HepG2 (cell line): ENCODE data around the gene SCAI. TPM values are rescaled to one million over a fixed set of nuclear protein-coding genes. Genes with fewer than 3 reads are reported as not detected.
A peak's percentile ranks its signal among the peaks of the same experiment; 100 is the strongest.

Experiments
- ARNT ChIP-seq: fragments of 450-650 bp; IDR thresholded peaks from 2 replicates; pipeline ENCODE4 v1.6.1; 2017
- ASH2L ChIP-seq: fragments of 300-600, 200-600 bp; sonication (generic); IDR thresholded peaks from 2 replicates; pipeline ENCODE4 v1.7.0; 2017; ENCODE audit warnings: low read depth, mild to moderate bottlenecking, moderate library complexity, mixed read lengths, low read length; ENCODE audit not compliant: insufficient read length
- ATRX ChIP-seq: sonication (generic); formaldehyde crosslinking; IDR thresholded peaks from 2 replicates; pipeline ENCODE4 v1.4.0; 2020; ENCODE audit warnings: missing genetic modification reagents, borderline replicate concordance
- BCL6 ChIP-seq: IDR thresholded peaks from 2 replicates; pipeline ENCODE4 v1.6.1; 2016; ENCODE audit warnings: missing genetic modification reagents, missing compliant biosample characterization
- BHLHE40 ChIP-seq: IDR thresholded peaks from 2 replicates; pipeline ENCODE4 v1.6.1; 2011; ENCODE audit warnings: low read length, improper control_type of control experiment
- CCAR2 ChIP-seq: fragments of 200-400 bp; formaldehyde crosslinking; optimal IDR thresholded peaks from 2 replicates; pipeline ENCODE3; 2018; ENCODE audit warnings: low read depth, mild to moderate bottlenecking, low read length, moderate library complexity
- DNMT3B ChIP-seq: conservative IDR thresholded peaks from 2 replicates; pipeline ENCODE4 v1.6.1; 2016; ENCODE audit warnings: missing biosample characterization, control low read depth
- EHMT2 ChIP-seq: fragments of 200-600 bp; sonication (generic); IDR thresholded peaks from 2 replicates; pipeline ENCODE4 v1.7.0; 2017; ENCODE audit warnings: antibody characterized with exemption, low read depth, low read length, borderline replicate concordance
- HCFC1 ChIP-seq: fragments of 150-350 bp; IDR thresholded peaks from 2 replicates; pipeline ENCODE4 v1.6.1; 2014; ENCODE audit warnings: low read depth, low read length
- LCORL ChIP-seq, 2 experiments: fragments of 450-650 bp in 1 of 2; sonication (generic) in 1 of 2; formaldehyde crosslinking in 1 of 2; IDR thresholded peaks; 2 replicates each; pipeline versions ENCODE4 v1.5.0 to v1.6.1; 2017 to 2020; ENCODE audit warnings: antibody characterized with exemption in 1 of 2, missing genetic modification reagents in 1 of 2
- MYNN ChIP-seq: sonication (generic); formaldehyde crosslinking; IDR thresholded peaks from 2 replicates; pipeline ENCODE4 v1.4.0; 2020; ENCODE audit warnings: mild to moderate bottlenecking, low read depth, missing genetic modification reagents
- NCOA2 ChIP-seq: sonication (generic); formaldehyde crosslinking; IDR thresholded peaks from 2 replicates; pipeline ENCODE4 v1.8.0; 2022; ENCODE audit warnings: inconsistent platforms
- PCBP2 ChIP-seq: fragments of 200-400 bp; formaldehyde crosslinking; optimal IDR thresholded peaks from 2 replicates; pipeline ENCODE3; 2018; ENCODE audit warnings: low read length, low read depth; ENCODE audit not compliant: poor library complexity, severe bottlenecking
- POLR2AphosphoS5 ChIP-seq: IDR thresholded peaks from 2 replicates; pipeline ENCODE4 v1.6.1; 2012; ENCODE audit warnings: low read depth, low read length
- U2AF2 ChIP-seq: fragments of 200-400 bp; formaldehyde crosslinking; IDR thresholded peaks from 2 replicates; pipeline ENCODE4 v1.6.1; 2017; ENCODE audit warnings: low read depth, mild to moderate bottlenecking, low read length
- ZFY ChIP-seq: sonication (generic); formaldehyde crosslinking; IDR thresholded peaks from 2 replicates; pipeline ENCODE4 v1.4.0; 2020; ENCODE audit warnings: missing genetic modification reagents
- ZNF160 ChIP-seq: sonication (generic); formaldehyde crosslinking; IDR thresholded peaks from 2 replicates; pipeline ENCODE4 v1.8.0; 2022; ENCODE audit warnings: mild to moderate bottlenecking, inconsistent platforms, missing genetic modification reagents
- ZNF263 ChIP-seq: sonication (generic); formaldehyde crosslinking; IDR thresholded peaks from 2 replicates; pipeline ENCODE4 v1.4.0; 2020; ENCODE audit warnings: missing genetic modification reagents
- ZNF567 ChIP-seq: sonication (generic); formaldehyde crosslinking; IDR thresholded peaks from 2 replicates; pipeline ENCODE4 v1.8.1; 2023; ENCODE audit warnings: mild to moderate bottlenecking, missing genetic modification reagents, borderline replicate concordance
- ZNF570 ChIP-seq: sonication (generic); formaldehyde crosslinking; IDR thresholded peaks from 2 replicates; pipeline ENCODE4 v1.4.0; 2020; ENCODE audit warnings: mild to moderate bottlenecking, missing genetic modification reagents, borderline replicate concordance
- ZNF598 ChIP-seq: sonication (generic); formaldehyde crosslinking; IDR thresholded peaks from 2 replicates; pipeline ENCODE4 v1.5.1; 2020; ENCODE audit warnings: mild to moderate bottlenecking, missing genetic modification reagents, borderline replicate concordance
- ZNF660 ChIP-seq: sonication (generic); formaldehyde crosslinking; IDR thresholded peaks from 2 replicates; pipeline ENCODE4 v1.5.1; 2020; ENCODE audit warnings: mild to moderate bottlenecking, low read depth, missing genetic modification reagents, borderline replicate concordance
- ZNF816 ChIP-seq: sonication (generic); formaldehyde crosslinking; IDR thresholded peaks from 2 replicates; pipeline ENCODE4 v1.8.0; 2022; ENCODE audit warnings: missing genetic modification reagents, mild to moderate bottlenecking, borderline replicate concordance
- ZSCAN30 ChIP-seq: sonication (generic); formaldehyde crosslinking; IDR thresholded peaks from 2 replicates; pipeline ENCODE4 v1.5.0; 2020; ENCODE audit warnings: mild to moderate bottlenecking, missing genetic modification reagents
- polyA plus RNA-seq, 8 experiments: library from polyadenylated mRNA; depleted of rRNA in 3 of 8; stranded (reverse) in 7 of 8; unstranded in 1 of 8; fragments of >200 nt; fragmentation: Illumina TruSeq in 4 of 8; extraction: Trizol in 4 of 8; gene quantifications; 2 replicates each; pipeline versions ENCODE4 v1.2.1 to v1.2.3, GENCODE V29; 2011 to 2016; ENCODE audit warnings: low read depth in 4 of 8, missing spikeins in 1 of 8, mixed read lengths in 1 of 8; ENCODE audit not compliant: insufficient read depth in 1 of 8
- total RNA-seq, 5 experiments: library from RNA; depleted of rRNA; stranded (reverse); fragments of >200 nt; fragmentation: Illumina TruSeq; extraction: Trizol; gene quantifications; 2 replicates each; pipeline ENCODE4 v1.2.3, GENCODE V29; 2016; ENCODE audit warnings: low read depth in 1 of 5
- TF ChIP-seq, protein P1 (sequence below): sonication (generic); formaldehyde crosslinking; IDR thresholded peaks from 2 replicates; pipeline ENCODE4 v1.5.0; 2020; ENCODE audit warnings: mild to moderate bottlenecking, missing genetic modification reagents
- TF ChIP-seq, protein P2 (sequence below): IDR thresholded peaks from 2 replicates; pipeline ENCODE4 v1.6.1; 2016; ENCODE audit warnings: missing compliant biosample characterization, missing genetic modification reagents, borderline replicate concordance
- TF ChIP-seq, protein P3 (sequence below): conservative IDR thresholded peaks from 2 replicates; pipeline ENCODE4 v1.6.1; 2018; ENCODE audit warnings: missing genetic modification reagents

SCAI gene
- total and polyA plus RNA-seq, 2 of the 13 experiments (the other 11 are each of a cell fraction or from before 2014, with no cell fraction given) = 4.4 to 8.4 TPM

DNA sequence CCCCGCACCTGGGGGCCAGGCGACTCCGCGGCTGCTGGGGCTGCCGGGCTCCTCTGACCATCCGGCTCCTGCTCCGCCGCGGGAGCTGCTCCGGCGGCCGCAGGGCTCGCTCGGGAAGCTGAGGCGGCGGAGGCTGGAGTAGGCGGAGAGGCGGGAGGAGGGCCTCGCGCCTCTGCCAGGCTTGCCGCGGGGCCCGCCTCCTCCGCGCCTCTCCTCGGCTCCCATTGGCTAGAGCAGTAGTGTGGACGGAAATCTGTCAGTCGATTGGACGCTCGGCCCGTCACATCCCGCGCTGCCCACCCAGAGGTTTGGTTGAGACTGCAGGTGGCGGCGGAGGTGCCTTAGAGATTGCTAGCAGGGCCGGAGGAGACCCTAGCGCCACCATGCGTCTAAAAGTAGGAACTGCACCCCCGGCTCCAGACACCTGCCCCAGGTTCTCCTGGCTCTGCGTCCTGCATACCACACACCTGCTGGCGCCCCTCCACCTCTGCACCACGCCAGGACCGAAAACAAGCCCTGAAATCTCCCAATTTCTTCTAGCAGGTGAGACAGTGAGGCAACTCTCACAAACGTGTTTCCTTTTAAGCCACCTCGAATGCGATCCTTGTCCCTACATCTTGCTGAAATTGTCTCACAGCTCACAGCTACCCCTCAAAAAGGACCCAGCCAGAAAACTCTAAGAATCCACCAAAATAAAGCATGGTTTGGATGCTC, at the start of gene SCAI (continued):
- TF ChIP-seq ASH2L (peak; percentile 61), CCAR2 (no peak), ZNF816 (CRISPR knock-in tag) (no peak), ZNF598 (CRISPR knock-in tag) (0 out of 2 replicates have a peak, but pooled peaks have one; percentile 54), ZNF160 (CRISPR knock-in tag) (no peak; the same call in 1 of the 2 replicates), HCFC1 (no peak), ARNT (no peak), ZSCAN30 (no peak), DNMT3B (CRISPR knock-in tag) (no peak), EHMT2 (no peak), ZNF263 (CRISPR knock-in tag) (no peak), PCBP2 (no peak), ZNF567 (CRISPR knock-in tag) (no peak), LCORL (IDR thresholded peaks at IDR 0.05) (no peak), LCORL (CRISPR knock-in tag; IDR thresholded peaks at IDR 0.05) (no peak), BCL6 (CRISPR knock-in tag) (0 out of 2 replicates have a peak, but pooled peaks have one; percentile 16), POLR2AphosphoS5 (peak; percentile 54; the same call in 1 of the 2 replicates), BHLHE40 (no peak), ZNF660 (CRISPR knock-in tag) (no peak), ZFY (CRISPR knock-in tag) (peak; percentile 63), MYNN (CRISPR knock-in tag) (no peak), ATRX (no peak), ZNF570 (no peak), U2AF2 (no peak), NCOA2 (CRISPR knock-in tag) (no peak)
- TF ChIP-seq, protein P1, sequence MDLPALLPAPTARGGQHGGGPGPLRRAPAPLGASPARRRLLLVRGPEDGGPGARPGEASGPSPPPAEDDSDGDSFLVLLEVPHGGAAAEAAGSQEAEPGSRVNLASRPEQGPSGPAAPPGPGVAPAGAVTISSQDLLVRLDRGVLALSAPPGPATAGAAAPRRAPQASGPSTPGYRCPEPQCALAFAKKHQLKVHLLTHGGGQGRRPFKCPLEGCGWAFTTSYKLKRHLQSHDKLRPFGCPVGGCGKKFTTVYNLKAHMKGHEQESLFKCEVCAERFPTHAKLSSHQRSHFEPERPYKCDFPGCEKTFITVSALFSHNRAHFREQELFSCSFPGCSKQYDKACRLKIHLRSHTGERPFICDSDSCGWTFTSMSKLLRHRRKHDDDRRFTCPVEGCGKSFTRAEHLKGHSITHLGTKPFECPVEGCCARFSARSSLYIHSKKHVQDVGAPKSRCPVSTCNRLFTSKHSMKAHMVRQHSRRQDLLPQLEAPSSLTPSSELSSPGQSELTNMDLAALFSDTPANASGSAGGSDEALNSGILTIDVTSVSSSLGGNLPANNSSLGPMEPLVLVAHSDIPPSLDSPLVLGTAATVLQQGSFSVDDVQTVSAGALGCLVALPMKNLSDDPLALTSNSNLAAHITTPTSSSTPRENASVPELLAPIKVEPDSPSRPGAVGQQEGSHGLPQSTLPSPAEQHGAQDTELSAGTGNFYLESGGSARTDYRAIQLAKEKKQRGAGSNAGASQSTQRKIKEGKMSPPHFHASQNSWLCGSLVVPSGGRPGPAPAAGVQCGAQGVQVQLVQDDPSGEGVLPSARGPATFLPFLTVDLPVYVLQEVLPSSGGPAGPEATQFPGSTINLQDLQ = no peak
- TF ChIP-seq, protein P2, sequence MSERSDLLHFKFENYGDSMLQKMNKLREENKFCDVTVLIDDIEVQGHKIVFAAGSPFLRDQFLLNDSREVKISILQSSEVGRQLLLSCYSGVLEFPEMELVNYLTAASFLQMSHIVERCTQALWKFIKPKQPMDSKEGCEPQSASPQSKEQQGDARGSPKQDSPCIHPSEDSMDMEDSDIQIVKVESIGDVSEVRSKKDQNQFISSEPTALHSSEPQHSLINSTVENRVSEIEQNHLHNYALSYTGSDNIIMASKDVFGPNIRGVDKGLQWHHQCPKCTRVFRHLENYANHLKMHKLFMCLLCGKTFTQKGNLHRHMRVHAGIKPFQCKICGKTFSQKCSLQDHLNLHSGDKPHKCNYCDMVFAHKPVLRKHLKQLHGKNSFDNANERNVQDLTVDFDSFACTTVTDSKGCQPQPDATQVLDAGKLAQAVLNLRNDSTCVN (CRISPR knock-in tag) = no peak
- TF ChIP-seq, protein P3, sequence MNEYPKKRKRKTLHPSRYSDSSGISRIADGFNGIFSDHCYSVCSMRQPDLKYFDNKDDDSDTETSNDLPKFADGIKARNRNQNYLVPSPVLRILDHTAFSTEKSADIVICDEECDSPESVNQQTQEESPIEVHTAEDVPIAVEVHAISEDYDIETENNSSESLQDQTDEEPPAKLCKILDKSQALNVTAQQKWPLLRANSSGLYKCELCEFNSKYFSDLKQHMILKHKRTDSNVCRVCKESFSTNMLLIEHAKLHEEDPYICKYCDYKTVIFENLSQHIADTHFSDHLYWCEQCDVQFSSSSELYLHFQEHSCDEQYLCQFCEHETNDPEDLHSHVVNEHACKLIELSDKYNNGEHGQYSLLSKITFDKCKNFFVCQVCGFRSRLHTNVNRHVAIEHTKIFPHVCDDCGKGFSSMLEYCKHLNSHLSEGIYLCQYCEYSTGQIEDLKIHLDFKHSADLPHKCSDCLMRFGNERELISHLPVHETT (CRISPR knock-in tag) = no peak
